ENCODE data around the gene MYO10.
"Not testable (repeated sequence)": the region's sequence is repeated elsewhere in the genome, so short reads cannot be mapped to it uniquely, and the experiment has no call there.

MYO10 gene

DNA sequence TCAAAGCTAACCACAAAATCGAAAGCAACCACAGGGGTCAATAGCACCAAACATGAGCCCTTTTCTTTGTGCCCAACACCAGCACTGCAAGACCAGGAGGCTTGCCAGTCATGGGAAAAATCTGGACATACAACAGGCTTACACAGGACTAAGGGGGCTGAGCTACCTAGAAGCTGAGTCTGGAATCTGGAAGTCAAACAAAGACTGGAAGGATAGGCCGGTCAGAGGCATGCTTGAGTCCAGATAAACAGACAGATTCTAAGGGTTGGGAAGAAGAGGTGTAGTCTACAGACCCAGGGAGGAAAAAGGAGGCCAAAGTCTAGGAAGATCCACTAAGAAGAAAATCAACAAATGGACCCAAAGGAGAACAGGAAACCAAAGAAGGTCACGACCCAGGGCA is 73.3 kb downstream of the MYO10 start:
- DNase-seq (ENCODE audit: low spot score) = no peak

DNA sequence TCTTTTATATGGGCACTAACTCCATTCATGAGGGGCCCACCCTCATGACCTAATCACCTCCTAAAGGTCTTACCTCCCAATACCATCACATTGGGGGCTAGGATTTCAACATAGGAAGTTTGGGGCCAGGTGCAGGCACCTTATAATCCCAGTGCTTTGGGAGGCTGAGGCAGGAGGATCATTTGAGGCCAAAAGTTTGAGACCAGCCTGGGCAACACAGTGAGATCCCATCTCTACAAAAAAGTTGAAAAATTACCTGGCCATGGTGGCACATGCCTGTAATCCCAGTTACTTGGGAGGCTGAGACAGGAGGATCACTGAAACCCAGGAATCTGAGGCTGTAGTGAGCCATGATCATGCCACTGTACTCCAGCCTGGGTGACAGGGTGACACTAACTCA is 76.7 kb downstream of the MYO10 start:
- no peak for DNase-seq (ENCODE audit: low spot score)

DNA sequence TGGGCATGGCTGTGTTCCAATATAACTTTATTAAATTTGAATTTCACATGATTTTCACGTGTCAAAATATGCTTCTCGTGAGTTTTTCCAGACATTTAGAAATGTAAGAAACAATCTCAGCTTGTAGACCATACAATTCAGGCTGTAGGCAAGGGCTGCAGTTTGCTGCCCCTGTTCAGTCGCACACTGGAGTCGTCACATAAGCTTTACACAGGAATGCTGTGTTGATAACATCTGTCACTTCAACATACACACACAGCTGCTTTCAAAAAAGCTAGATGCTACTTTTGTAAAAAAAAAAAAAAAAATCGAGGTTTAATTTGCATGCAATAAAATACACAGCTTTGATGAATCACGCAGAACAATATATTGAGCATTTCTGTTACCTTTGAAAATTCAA is 77.9 kb downstream of the MYO10 start:
- DNase-seq (ENCODE audit: low spot score) = no peak

DNA sequence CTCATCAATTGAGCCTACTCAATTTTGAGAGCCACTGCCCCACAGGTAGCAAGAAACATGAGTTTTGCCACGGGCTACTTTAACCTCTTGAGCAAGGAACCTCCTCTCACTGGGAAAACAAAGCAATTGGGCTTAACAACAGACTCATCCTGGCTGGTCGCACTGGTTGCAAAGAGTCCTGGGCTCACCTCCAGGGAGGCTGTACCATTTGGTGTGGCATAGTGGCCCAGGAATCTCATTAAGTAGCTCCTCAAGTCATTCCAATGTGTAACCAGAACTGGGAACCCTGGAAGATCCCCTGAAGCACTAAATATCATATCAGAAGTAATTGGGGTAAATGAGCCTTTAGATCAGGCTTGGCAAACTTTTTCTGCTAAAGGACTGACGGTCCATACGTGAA is 78.5 kb downstream of the MYO10 start:
- no peak for DNase-seq (ENCODE audit: low spot score)

DNA sequence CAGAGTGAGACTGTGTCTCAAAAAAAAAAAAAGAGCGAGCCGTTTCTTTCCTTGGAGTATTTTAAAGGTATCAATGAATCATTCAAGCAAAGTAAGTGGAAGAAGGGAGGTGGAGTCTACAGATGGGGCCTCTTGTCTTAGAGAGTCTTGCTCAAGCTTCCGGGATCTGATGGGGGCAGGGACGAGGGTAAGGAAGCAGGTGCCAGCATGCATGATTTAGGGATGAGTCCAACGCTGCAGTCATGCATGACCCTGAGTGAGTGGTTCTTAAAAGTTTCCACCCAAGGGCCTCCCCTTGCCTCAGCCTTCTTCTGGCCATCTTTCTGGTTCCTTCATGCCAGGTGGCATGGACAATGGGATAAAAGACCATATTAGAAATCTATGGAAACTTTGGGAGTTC is 79.6 kb downstream of the MYO10 start:
- no peak for DNase-seq (ENCODE audit: low spot score)

DNA sequence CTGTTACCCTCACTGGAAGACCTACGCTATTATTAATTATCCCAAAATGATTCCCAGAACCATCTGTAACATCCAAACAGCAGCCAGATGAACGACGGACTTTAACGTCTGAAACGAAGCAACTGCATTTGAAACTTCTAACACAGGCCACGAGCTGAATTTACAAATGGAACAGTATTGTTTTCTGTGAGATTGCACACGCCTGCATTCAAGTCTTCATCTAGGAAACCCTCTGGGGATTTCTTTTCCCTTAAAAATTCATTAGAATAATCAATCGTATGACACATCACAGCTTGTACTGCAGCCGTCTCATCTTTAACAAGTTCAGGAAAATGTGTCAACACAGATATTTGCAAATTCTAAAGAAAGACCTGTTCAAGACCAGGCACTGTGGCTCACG is 80.2 kb downstream of the MYO10 start:
- DNase-seq (ENCODE audit: low spot score) = no peak

DNA sequence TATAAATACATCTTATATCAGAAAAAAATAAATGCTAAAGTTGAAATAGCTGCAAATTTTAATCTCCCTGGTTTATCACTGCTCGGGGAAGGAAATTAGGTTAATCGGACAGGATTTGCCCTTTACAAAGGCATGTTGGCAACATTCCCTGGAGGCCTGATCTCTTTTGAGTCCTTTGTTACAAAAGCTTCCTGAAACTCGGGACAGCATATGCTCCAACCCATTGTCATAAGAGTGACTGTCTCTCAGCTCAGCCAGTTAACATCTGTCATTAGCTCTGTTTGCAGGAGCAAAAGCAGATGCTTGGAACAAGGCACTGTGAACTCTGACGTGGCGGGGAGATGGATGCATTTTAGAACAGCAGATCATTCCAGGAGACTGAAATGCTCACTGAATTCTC is 80.6 kb downstream of the MYO10 start:
- no peak for DNase-seq (ENCODE audit: low spot score)

DNA sequence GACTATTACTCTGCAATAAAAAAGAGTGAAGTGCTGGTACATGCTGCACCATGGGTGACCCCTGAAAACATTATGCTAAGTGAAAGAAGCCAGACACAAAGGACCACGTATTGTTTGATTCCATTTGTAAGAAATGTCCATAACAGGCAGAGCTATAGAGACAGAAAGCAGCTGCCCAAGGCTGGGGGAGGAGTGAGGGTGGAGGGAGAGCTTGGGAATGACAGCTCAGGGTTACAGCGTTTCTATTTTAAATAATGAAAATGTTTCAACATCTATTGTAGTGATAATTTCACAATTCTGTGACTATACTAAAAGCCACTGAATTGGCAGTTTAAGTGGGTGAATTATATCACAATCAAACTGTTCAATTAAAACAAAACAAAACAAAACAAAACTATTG is 81.7 kb downstream of the MYO10 start:
- DNase-seq (ENCODE audit: low spot score) = no peak

DNA sequence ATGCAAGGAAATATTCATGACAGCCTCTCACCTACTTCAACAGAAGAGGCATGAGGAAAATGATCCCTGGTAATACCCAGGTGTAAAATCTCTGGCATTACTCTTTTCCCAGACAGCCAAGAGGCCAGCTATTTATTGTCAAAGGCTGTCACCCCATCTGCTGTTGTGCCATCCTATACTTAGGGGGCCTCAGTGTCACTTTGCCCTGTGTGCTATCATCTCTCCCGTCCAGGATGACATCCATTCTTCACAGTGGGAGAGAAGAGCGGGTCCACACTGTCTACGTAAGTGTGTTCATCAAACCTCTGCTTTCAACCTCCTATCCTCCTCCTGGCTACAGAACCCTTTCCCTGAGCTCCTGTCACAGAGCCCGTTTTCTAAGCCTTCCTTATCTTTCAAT is 82.6 kb downstream of the MYO10 start:
- no peak for DNase-seq (ENCODE audit: low spot score)

DNA sequence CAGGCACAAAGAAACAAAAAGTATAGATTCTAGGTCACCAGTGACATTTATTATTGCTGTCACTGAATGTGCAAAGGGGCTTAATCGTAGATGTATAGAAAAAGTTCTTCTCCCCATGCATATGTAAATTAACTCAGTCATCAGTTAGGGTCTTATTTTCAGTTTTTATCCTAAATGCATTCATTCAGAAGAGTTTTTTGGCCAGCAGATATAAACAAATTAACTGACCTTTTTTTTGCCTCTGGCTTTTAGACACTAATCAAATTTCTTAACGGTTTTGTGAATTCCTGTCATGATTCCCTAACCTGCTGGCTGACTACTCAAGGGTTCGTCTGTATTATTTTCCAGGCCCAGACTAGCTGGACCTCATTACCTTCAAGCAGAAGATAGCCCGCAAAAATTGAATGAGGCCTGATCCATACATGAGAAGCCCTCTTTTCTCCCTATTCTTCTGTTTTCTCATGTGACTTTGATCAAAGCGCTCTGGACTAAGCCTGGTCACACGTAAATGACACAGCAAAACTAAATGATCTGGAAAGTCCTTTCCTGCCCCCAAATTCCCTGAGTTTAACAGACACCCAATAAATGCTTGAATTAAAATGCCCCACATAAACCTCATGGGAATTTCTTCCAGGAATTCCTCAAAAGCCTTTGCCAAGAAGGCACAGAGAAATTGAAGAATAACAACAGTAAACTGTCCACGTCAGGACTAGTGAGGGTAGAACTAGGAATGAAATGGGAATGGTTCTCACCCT is 83.7 kb downstream of the MYO10 start:
- no peak for DNase-seq (ENCODE audit: low spot score)

DNA sequence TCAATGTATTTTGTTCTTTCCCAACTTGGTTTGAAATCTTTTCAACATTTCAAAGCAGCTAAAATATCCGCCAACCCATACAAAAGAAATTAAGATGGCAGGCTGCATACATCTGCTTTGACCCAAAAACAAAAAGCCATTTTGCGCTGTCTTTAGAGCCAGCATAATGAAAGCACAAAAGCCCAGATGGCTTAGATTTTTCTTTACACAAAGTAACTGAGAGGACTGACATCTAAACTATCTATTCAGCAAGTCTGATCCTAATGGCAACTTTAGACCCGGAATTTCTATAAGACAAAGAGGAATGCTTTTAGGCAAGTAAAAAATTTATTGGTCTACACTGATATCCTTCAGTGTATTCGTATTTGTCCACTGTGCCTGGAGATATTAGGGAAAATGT is 86.3 kb downstream of the MYO10 start:
- DNase-seq (ENCODE audit: low spot score) = no peak

DNA sequence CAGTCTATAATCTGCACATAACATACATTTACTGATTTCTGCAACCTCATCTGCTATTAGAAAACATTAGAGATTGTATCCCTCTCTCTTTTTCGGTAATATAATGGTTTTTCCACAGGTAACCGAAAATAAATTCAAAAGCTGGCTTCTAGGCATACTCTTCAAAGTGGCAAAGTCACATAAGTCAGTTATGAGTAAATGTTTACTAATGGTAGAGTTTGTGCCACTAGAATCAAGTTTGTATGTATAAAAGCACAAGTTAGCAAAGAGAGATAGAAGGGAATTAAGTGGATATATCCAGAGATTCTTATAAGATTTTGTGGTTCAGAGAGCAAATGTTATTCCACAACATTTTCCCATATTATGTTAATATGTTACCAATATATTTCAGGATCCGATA is 86.9 kb downstream of the MYO10 start:
- DNase-seq (ENCODE audit: low spot score) = no peak

DNA sequence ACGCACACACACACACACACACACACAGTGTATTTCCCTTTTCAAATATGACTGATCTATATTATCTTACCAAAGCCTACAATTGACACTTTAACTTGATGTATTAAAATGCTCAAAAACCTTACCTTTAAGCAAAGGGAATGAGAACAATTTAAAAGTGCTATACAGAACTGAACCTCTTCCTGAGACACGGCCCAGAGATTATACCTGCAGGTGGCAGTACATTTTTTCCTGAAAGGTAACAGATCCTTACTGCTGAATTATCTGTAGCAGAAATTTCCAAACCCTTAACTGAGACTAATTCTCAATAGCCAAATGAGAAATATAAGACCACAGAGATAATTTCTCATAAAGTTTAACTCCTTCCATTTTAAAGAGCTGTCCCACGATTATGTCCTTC is 91.1 kb downstream of the MYO10 start:
- DNase-seq (ENCODE audit: low spot score) = no peak

DNA sequence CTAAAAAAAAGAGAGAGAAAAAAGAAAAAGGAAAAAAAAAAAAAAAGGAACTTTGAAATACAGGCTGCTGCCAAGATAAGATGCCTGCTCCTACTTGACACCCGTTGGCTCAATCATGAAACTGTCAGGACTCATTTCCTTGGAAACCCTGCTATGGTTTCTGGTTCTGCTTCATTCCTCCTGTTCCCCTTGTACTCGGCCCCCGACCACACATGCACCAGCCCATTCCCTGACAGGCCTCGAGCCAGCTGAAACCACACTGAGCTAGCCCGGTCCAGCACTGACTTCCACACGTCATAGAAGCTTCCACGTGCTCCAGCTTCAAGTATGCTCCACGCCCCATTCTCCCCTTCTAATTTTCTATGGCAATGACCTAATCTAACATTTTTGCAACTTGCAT is 93.2 kb downstream of the MYO10 start:
- no peak for DNase-seq (ENCODE audit: low spot score)

DNA sequence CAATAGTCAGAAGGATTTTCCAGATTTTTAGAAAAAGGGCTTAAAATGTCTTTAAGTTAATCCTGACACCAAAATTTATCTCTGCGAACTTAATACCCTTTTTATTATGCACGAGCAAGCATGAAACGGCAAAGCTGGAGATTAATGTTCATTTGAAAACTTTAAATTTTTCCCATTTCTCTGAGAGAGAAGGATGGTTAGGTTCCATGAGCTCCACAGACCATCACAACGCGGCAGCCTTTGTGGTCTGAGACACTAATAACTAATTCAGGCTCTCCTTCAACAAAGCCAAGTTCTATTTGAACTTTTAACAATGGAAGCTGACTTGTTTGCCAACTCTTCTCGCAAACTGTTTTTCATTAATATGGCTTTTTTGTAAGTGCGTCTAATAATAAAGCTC is 94.7 kb downstream of the MYO10 start:
- DNase-seq (ENCODE audit: low spot score) = no peak

DNA sequence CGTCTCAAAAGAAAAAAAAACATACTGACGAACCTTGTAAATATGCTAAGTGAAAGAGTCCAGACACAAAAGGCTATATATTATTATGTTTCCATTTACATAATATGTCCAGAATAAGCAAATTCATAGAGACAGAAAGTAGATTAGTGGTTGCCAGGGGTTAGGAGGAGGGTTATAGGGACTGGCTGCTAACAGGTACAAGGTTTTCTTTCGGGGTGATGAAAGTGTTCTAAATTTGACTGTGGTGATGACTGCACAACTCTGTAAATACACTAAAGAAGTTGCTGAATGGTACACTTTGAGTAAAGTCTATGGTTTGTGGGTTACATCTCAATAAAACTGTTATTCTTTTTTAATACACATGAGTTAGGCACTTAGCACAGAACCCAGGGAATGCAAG is 98.8 kb downstream of the MYO10 start:
- DNase-seq (ENCODE audit: low spot score) = no peak

DNA sequence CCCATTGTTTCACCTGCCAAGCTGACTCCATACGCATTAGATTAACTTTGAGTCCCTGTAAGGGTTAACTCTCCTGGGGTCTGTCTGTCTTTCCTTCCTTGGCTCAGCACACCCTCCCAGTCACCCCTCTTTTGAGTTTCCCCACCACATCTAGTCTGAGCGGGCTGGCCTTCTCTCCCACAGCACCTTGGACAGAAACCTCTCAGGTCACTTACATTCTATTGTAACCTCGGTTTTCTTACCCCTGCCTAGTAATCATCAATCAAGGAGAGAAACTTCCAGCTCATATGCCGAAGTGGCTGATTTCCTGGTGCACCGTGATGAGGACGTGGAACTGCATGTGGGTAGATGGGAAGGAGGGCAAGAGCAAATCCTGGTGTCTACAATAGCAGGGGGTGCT is 102.1 kb downstream of the MYO10 start:
- DNase-seq (ENCODE audit: low spot score) = no peak

DNA sequence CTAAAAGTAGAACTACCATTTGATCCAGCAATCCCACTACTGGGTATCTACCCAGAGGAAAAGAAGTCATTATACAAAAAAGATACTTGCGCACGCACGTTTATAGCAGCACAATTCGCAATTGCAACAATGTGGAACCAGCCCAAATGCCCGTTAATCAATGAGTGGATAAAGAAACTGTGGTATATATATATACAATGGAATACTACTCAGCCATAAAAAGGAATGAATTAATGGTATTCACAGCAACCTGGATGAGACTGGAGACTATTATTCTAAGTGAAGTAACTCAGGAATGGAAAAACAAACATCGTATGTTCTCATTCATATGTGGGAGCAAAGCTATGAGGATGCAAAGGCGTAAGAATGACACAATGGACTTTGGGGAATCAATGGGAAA is 104.8 kb downstream of the MYO10 start:
- not testable (repeated sequence) for DNase-seq (ENCODE audit: low spot score)

DNA sequence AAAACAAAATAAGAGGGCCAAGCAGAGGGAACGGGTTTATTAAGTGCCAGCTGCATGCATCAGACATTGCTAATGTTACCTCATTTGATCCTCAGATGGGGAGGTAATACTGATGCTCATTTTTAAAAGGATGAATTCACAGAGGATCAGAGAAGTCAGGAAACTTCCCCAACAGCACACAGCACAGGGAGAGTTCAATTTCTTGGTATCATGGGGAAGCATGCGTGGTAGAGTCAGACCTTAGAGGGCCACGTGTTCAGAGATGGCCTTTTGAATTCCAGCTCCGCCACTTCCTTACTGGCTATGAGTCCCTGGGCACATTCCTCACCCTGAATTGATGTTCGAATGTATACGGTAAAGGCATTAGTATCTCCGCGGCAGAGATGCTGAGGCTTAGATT is 108.3 kb downstream of the MYO10 start:
- no peak for DNase-seq (ENCODE audit: low spot score)

DNA sequence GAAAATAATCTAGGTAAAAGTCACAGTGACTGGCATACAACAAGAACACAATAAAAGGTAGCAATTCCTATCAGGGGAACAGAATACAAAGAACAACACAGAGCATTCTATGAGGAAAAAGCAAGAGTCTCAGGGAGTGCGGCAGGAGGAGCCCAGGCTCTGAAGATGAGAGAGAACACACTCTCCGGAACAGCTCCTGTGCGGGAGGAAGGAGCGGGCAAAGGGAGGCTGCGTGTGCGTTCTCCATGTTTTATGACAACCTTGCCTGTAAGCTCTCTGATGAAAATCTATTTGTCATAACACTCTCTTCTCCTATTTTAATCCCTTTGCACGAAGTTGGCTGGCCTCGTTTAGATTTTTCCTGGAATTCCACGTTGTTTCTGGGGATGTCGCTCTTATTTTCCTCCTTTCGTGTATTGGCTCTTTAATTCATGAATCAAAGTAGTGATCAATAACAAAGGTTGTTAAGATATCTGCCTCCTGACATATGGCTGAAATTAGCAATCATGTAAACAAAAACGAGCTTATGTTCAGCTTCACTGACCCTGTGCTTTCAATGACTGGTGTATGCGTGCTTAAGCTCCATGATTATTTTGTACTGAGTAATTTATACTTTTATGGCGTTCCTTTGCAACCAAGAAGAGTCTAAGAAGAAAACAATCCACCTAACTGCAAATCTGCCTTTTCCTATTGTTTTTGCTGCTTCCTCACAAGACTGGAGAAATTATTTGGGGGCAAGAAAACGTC is 109.5 kb downstream of the MYO10 start:
- no peak for DNase-seq (ENCODE audit: low spot score)

DNA sequence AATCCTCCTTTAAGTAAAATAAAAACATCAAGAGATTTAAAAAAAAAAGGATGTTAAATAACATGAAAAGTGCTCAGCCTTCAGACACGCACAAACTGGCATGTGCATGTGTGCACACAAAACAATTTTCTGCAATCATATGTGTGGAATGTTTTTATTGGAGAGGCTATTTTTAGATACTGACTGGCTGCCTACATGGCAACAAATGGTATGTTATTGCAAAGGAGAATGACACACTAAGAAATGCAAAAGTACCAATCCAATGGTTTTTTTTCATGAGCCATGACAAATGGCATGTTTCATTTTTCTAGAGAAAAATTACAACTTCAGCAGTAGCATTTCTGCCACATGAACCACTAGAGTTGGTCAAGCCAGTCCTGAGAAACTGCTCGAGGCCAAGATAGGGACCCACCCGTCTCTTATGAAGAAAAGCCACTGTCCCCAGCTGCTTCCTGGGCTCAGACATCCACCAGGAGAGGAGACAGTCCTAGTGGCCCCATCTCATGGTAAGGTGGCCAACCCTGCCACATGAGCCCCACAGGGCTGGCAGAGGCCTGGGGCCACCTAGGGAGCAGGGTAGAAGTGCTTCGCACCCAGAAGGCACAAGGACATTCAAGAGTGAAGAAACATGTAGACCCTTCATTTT is 116.4 kb downstream of the MYO10 start:
- no peak for DNase-seq (ENCODE audit: low spot score)

DNA sequence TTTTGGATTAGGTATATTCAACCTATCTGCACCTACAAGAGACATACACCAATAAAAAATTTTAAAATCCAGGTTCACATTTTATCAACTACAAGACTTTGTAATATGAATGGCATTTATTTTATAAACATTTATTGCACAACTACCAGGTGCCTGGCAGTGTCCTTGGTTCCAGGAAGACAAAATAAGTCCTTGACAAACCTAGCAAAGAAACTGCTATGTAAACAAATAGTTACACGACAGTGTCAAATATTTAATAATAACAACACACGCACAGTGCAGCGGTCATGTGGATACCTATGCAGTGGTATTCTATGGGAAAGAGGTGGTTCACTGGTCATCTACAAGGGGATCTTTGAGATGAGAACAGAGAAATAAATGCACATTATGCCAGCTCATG is 120.7 kb downstream of the MYO10 start:
- no peak for DNase-seq (ENCODE audit: low spot score)

DNA sequence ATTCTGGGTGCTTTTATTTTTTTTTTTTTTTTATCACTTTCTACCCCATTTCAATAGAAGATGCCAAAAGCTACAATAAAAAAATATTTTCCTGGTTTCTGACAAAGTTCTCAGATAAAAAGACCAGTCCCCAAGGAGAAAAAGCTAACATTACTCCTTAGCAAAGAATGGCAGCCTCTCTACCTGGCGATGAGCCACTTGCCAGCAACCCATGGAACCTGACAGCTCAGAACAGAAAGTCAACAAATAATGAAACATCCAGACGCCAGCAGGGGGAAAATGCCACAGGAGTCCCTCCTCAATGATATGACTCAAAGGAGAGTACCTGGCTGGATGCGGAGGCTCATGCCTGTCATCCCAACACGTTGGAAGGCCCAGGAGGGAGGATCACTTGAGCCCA is 123.2 kb downstream of the MYO10 start:
- no peak for DNase-seq (ENCODE audit: low spot score)

DNA sequence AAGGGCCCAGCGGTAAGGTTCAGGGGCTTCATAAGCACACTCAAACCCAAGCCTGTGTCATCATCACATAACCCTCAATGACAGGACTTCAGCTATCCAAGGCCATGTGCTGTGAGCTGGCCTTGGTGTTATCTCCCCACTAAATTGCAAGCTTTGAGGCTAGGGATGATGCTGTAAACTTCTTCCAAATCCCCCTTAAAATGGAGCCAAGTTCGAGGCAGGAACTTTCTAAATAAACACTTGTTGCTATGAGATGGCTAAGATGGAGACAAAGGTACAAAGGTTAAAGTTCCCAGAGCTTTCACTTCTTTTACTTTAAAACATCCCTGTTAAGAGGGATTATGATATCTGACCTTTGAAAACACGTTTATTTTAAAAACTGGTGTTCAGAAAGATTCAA is 123.6 kb downstream of the MYO10 start:
- no peak for DNase-seq (ENCODE audit: low spot score)

Measured in HuH-7.5 (cell line).